Upper lobe of left lung (tissue), 6 donors: Measurements from ENCODE around the gene DYNC2LI1. TPM values are rescaled to one million over a fixed set of nuclear protein-coding genes. Genes with fewer than 3 reads are reported as not detected.
A peak's percentile ranks its signal among the peaks of the same experiment; 100 is the strongest.

Experiments used
- ATAC-seq, 2 donors: fragments of 200-7000 bp; cut with Tn5 transposase; one replicate each; pipeline ENCODE4 v1.9.1; 2022; ENCODE audit warnings: mild to moderate bottlenecking in 2 of 2, moderate library complexity in 2 of 2; ENCODE audit not compliant: low FRiP score in 2 of 2
- DNase-seq, 2 donors: peaks; one replicate each; pipeline ENCODE4 v3.0.0-alpha.2; 2019 to 2020
- H3K27ac ChIP-seq, 4 donors: fragments of 200-600 bp; sonication (generic); one replicate each; pipeline ENCODE4 v1.5.1; 2016 to 2019
- H3K27me3 ChIP-seq, 4 donors: fragments of 200-600 bp; sonication (generic); one replicate each; pipeline ENCODE4 v1.5.1; 2017 to 2019
- H3K36me3 ChIP-seq, 4 donors: fragments of 200-600 bp; sonication (generic); one replicate each; pipeline ENCODE4 v1.5.1; 2016 to 2019
- H3K4me1 ChIP-seq, 4 donors: fragments of 200-600 bp; sonication (generic); one replicate each; pipeline ENCODE4 v1.5.1; 2018 to 2019
- H3K4me3 ChIP-seq, 4 donors: fragments of 200-600 bp; sonication (generic); one replicate each; pipeline ENCODE4 v1.5.1; 2017 to 2019; ENCODE audit warnings: mild to moderate bottlenecking in 2 of 4, moderate library complexity in 1 of 4
- H3K9me3 ChIP-seq, 4 donors: fragments of 200-600 bp; sonication (generic); one replicate each; pipeline ENCODE4 v1.5.1; 2018 to 2019
- CTCF ChIP-seq, 6 experiments: fragments of 450-650 bp in 4 of 6; fragments of 200-600 bp in 2 of 6; sonication (generic) in 2 of 6; IDR thresholded peaks; one replicate each; pipeline ENCODE4 v1.5.1; 2016 to 2019; ENCODE audit warnings: antibody characterized with exemption in 6 of 6
- EP300 ChIP-seq, 4 donors: sonication (generic); formaldehyde crosslinking; IDR thresholded peaks; one replicate each; pipeline ENCODE4 v1.5.1; 2017; ENCODE audit warnings: antibody characterized with exemption in 4 of 4, control low read depth in 2 of 4
- POLR2A ChIP-seq, 4 donors: fragments of 450-650 bp; IDR thresholded peaks; one replicate each; pipeline ENCODE4 v1.5.1; 2016 to 2017; ENCODE audit warnings: antibody characterized with exemption in 4 of 4, mild to moderate bottlenecking in 2 of 4
- POLR2AphosphoS5 ChIP-seq, 2 donors: sonication (generic); formaldehyde crosslinking; IDR thresholded peaks; one replicate each; pipeline ENCODE4 v1.5.1; 2017; ENCODE audit warnings: antibody characterized with exemption in 2 of 2
- WGBS, 2 donors: methylation state at CpG; one replicate each; pipeline ENCODE4 v1.1.5; 2017 to 2018; 5-methylcytosine and 5-hydroxymethylcytosine counted together
- total RNA-seq, 6 donors: library from RNA; depleted of rRNA in 4 of 6; stranded (reverse); fragments of >200 nt in 4 of 6; gene quantifications; one replicate each; pipeline versions ENCODE4 v1.1.0 to v1.2.1, GENCODE V29; 2016 to 2021
- donor health status: DM: no; HTN: no; CAD: no; lungs with moderate emphysema.
- donor health status: DM: no; HTN: yes; CAD: no; lungs with severe emphysema.

DYNC2LI1 gene
- total RNA-seq, 6 donors from 2014 or later = 15.8 to 58.2 (median 18.1) TPM

GRCh38 chr2:43759195-43759594, 14.6 kb upstream of the DYNC2LI1 start:
- no peaks in the 10 kb centered on the region for H3K27me3 ChIP-seq
- no peaks in the 10 kb centered on the region for H3K9me3 ChIP-seq
- peak overlapping the region in 2 of 4 donors; percentile 19 to 49 for H3K27ac ChIP-seq
- ATAC-seq = peak in 1 of 2 donors; percentile 75
- DNase-seq = no peak
- no peak overlapping the region for H3K4me3 ChIP-seq
- H3K36me3 ChIP-seq = no peaks in the 10 kb centered on the region
- peaks cover 0 to 4% (median 0%) of the 10 kb centered on the region in 4 donors for H3K4me1 ChIP-seq
- TF ChIP-seq EP300 (IDR thresholded peaks at IDR 0.05) = no peak
- no peak for TF ChIP-seq CTCF (IDR thresholded peaks at IDR 0.05)
- TF ChIP-seq POLR2AphosphoS5 (IDR thresholded peaks at IDR 0.05) = no peak
- TF ChIP-seq POLR2A (IDR thresholded peaks at IDR 0.05) = no peak

- Histone ChIP-seq H3K27me3 (no peaks in the 10 kb centered on the region), H3K9me3 (no peaks in the 10 kb centered on the region), H3K27ac (no peak overlapping the region), H3K4me1 (peaks cover 0 to 4% (median 0%) of the 10 kb centered on the region in 4 donors), H3K36me3 (no peaks in the 10 kb centered on the region), H3K4me3 (no peak overlapping the region)
- no peak for DNase-seq
- TF ChIP-seq POLR2AphosphoS5 (IDR thresholded peaks at IDR 0.05) (no peak), EP300 (IDR thresholded peaks at IDR 0.05) (no peak), CTCF (IDR thresholded peaks at IDR 0.05) (no peak), POLR2A (IDR thresholded peaks at IDR 0.05) (no peak)
- 67 to 76% methylated on average over 3 of the region's 3 CpGs for WGBS, 2 donors
- ATAC-seq = no peak
These were observed 11.6 kb upstream of the DYNC2LI1 start for GRCh38 chr2:43762286-43762685.

GRCh38 chr2:43763091-43763490, 10.7 kb upstream of the DYNC2LI1 start:
- WGBS, 2 donors = 96 to 100% methylated on average over 2 of the region's 2 CpGs
- no peaks in the 10 kb centered on the region for H3K27me3 ChIP-seq
- no peak for ATAC-seq
- no peak overlapping the region for H3K27ac ChIP-seq
- no peak overlapping the region for H3K4me3 ChIP-seq
- TF ChIP-seq EP300 (IDR thresholded peaks at IDR 0.05) = no peak
- no peak for TF ChIP-seq POLR2AphosphoS5 (IDR thresholded peaks at IDR 0.05)
- TF ChIP-seq CTCF (IDR thresholded peaks at IDR 0.05) = no peak
- no peak for TF ChIP-seq POLR2A (IDR thresholded peaks at IDR 0.05)
- no peaks in the 10 kb centered on the region for H3K36me3 ChIP-seq
- no peak for DNase-seq
- H3K9me3 ChIP-seq = no peaks in the 10 kb centered on the region
- H3K4me1 ChIP-seq = peaks cover 0 to 4% (median 0%) of the 10 kb centered on the region in 4 donors

GRCh38 chr2:43764086-43764705, 9.6 kb upstream of the DYNC2LI1 start:
- H3K4me3 ChIP-seq = no peak overlapping the region
- no peak for TF ChIP-seq CTCF (IDR thresholded peaks at IDR 0.05)
- no peak for TF ChIP-seq POLR2AphosphoS5 (IDR thresholded peaks at IDR 0.05)
- TF ChIP-seq EP300 (IDR thresholded peaks at IDR 0.05) = no peak
- TF ChIP-seq POLR2A (IDR thresholded peaks at IDR 0.05) = no peak
- no peaks in the 10 kb centered on the region for H3K9me3 ChIP-seq
- H3K36me3 ChIP-seq = no peaks in the 10 kb centered on the region
- no peak overlapping the region for H3K27ac ChIP-seq
- WGBS, 2 donors = 57 to 59% methylated on average over 1 of the region's 1 CpG
- no peaks in the 10 kb centered on the region for H3K27me3 ChIP-seq
- DNase-seq (no peak), ATAC-seq (no peak)
- H3K4me1 ChIP-seq = peaks cover 0 to 2% (median 0%) of the 10 kb centered on the region in 4 donors

- no peak overlapping the region for H3K4me3 ChIP-seq
- WGBS, 2 donors = 91 to 92% methylated on average over 4 of the region's 4 CpGs
- no peak for ATAC-seq
These were observed 7.8 kb upstream of the DYNC2LI1 start for GRCh38 chr2:43766006-43766405.

More at GRCh38 chr2:43766006-43766405, 7.8 kb upstream of the DYNC2LI1 start:
- no peaks in the 10 kb centered on the region for H3K9me3 ChIP-seq
- no peak for DNase-seq
- H3K27me3 ChIP-seq = no peaks in the 10 kb centered on the region
- H3K4me1 ChIP-seq = no peaks in the 10 kb centered on the region
- H3K36me3 ChIP-seq = no peaks in the 10 kb centered on the region
- no peak for TF ChIP-seq CTCF (IDR thresholded peaks at IDR 0.05)
- no peak for TF ChIP-seq EP300 (IDR thresholded peaks at IDR 0.05)
- no peak for TF ChIP-seq POLR2AphosphoS5 (IDR thresholded peaks at IDR 0.05)
- no peak for TF ChIP-seq POLR2A (IDR thresholded peaks at IDR 0.05)
- H3K27ac ChIP-seq = no peak overlapping the region
